GM12878 (cell line): ENCODE data around the gene INO80B. TPM values are rescaled to one million over a fixed set of nuclear protein-coding genes. Genes with fewer than 3 reads are reported as not detected.
A peak's percentile ranks its signal among the peaks of the same experiment; 100 is the strongest.

Source experiments
- ATAC-seq: fragments of 200-7000 bp; cut with Tn5 transposase; 3 replicates; pipeline ENCODE4 v1.9.1; 2020; ENCODE audit warnings: mild to moderate bottlenecking, moderate library complexity
- BruUV-seq: library from RNA; stranded (reverse); fragments of 400-500 nt; replicated peaks from 2 replicates; lab custom pipeline; 2021; lab: Mats Ljungman, UMichigan
- CTCF ChIA-PET: fragments of 300-600 bp; sonication (Branson Sonifier 250); formaldehyde crosslinking; extraction: SDS; loops from one replicate; lab custom pipeline; 2021; ENCODE audit warnings: inconsistent platforms; lab: Yijun Ruan, JAX
- POLR2A ChIA-PET: fragments of 350-600 bp; formaldehyde crosslinking; extraction: SDS; loops from one replicate; lab custom pipeline; 2021; ENCODE audit warnings: inconsistent platforms; lab: Charles Lee
- RAD21 ChIA-PET: fragments of 300-600 bp; sonication (Branson Sonifier 250); formaldehyde crosslinking; loops from one replicate; lab custom pipeline; 2023; ENCODE audit warnings: antibody characterized with exemption; ENCODE audit not compliant: unreplicated experiment; lab: Charles Lee
- SMC1A ChIA-PET: fragments of 300-600 bp; sonication (Branson Sonifier 250); formaldehyde crosslinking; loops from one replicate; lab custom pipeline; 2023; ENCODE audit not compliant: unreplicated experiment, uncharacterized antibody; lab: Charles Lee
- DNase-seq: peaks from one replicate; pipeline ENCODE4 v3.0.0-alpha.2; 2011; ENCODE audit warnings: low read depth, low spot score
- FAIRE-seq: peaks from 3 replicates; lab custom pipeline; 2011; peaks lifted over from hg19 to GRCh38; lab: Jason Lieb, UNC
- H2AFZ ChIP-seq: 2 replicates; pipeline ENCODE4 v1.6.0; 2011; ENCODE audit warnings: low read depth, low read length, control low read depth; ENCODE audit not compliant: control insufficient read depth
- H3K27ac ChIP-seq: 2 replicates; pipeline ENCODE4 v1.5.1; 2011; ENCODE audit warnings: control low read depth; ENCODE audit not compliant: control insufficient read depth, insufficient read depth
- H3K27me3 ChIP-seq, 2 experiments: replicated peaks in 1 of 2; 2 replicates each; pipeline versions ENCODE4 v1.6.0 to v1.6.1; 2011; ENCODE audit warnings: low read length in 1 of 2; ENCODE audit not compliant: control insufficient read depth in 2 of 2, insufficient read depth in 2 of 2
- H3K36me3 ChIP-seq, 2 experiments: 2 replicates each; pipeline ENCODE4 v1.5.1; 2011; ENCODE audit warnings: low read length in 1 of 2; ENCODE audit not compliant: control insufficient read depth in 2 of 2, insufficient read depth in 2 of 2
- H3K4me1 ChIP-seq: 2 replicates; pipeline ENCODE4 v1.6.1; 2011; ENCODE audit warnings: mild to moderate bottlenecking, low read length, moderate library complexity, mixed read lengths; ENCODE audit not compliant: control insufficient read depth, insufficient read depth
- H3K4me2 ChIP-seq: 2 replicates; pipeline ENCODE4 v1.6.0; 2011; ENCODE audit warnings: control low read depth; ENCODE audit not compliant: control insufficient read depth, insufficient read depth
- H3K4me3 ChIP-seq: fragments of 200-600 bp; sonication (generic); 2 replicates; pipeline ENCODE4 v1.5.1; 2016
- H3K79me2 ChIP-seq: 2 replicates; pipeline ENCODE4 v1.6.0; 2011; ENCODE audit warnings: low read length; ENCODE audit not compliant: control insufficient read depth, insufficient read depth
- H3K9ac ChIP-seq: 2 replicates; pipeline ENCODE4 v1.8.0; 2011; ENCODE audit warnings: low read length, control low read depth, mixed read lengths; ENCODE audit not compliant: control insufficient read depth, insufficient read depth
- H3K9me3 ChIP-seq: replicated peaks from 3 replicates; pipeline ENCODE4 v1.5.1; 2011; ENCODE audit warnings: mild to moderate bottlenecking, low read length; ENCODE audit not compliant: control insufficient read depth, insufficient read depth
- H4K20me1 ChIP-seq: 2 replicates; pipeline ENCODE4 v1.6.0; 2011; ENCODE audit not compliant: control insufficient read depth, insufficient read depth
- ZNF384 ChIP-seq: IDR thresholded peaks from 2 replicates; pipeline ENCODE4 v1.6.1; 2012; ENCODE audit warnings: low read depth, mild to moderate bottlenecking, low read length, improper control_type of control experiment, borderline replicate concordance
- WGBS: methylation state at CpG from one replicate; pipeline ENCODE4 v1.1.6; 2016; ENCODE audit warnings: low lambda C conversion rate; ENCODE audit not compliant: insufficient replicate concordance, insufficient coverage; ENCODE audit errors: missing lambda C conversion rate; 5-methylcytosine and 5-hydroxymethylcytosine counted together
- in situ Hi-C: fragments of 300-500 bp; cut with MboI; formaldehyde crosslinking; loops from 9 replicates; pipeline ENCODE4 v1.14.3; 2018; ENCODE audit warnings: mixed read lengths
- intact Hi-C: fragments of 100-400 bp; cut with micrococcal nuclease; formaldehyde crosslinking; loops from one replicate; pipeline ENCODE4 v1.14.2; 2022; ENCODE audit not compliant: unreplicated experiment
- polyA plus RNA-seq, 11 experiments: library from polyadenylated mRNA; depleted of rRNA in 4 of 11; unstranded in 6 of 11; stranded (reverse) in 5 of 11; fragments of >200 nt; fragmentation: Nextera tagmentation in 4 of 11; fragmentation: Illumina TruSeq in 1 of 11; extraction: Ambion mirVana in 4 of 11; extraction: Trizol in 1 of 11; gene quantifications; 1 replicate in 1 of 11; 2 replicates in 10 of 11; pipeline versions ENCODE4 v1.2.1 to v1.2.3, GENCODE V29; 2011 to 2016; ENCODE audit warnings: inconsistent platforms in 2 of 11, missing spikeins in 2 of 11, low read depth in 1 of 11
- total RNA-seq, 4 experiments: library from RNA; depleted of rRNA in 3 of 4; stranded (reverse); fragments of >200 nt in 3 of 4; fragmentation: Illumina TruSeq in 1 of 4; extraction: Trizol in 1 of 4; gene quantifications; 2 replicates each; pipeline versions ENCODE4 v1.2.1 to v1.2.3, GENCODE V29; 2013 to 2021
- TF ChIP-seq, protein P1 (sequence below): IDR thresholded peaks from 2 replicates; pipeline ENCODE4 v1.6.1; 2011; ENCODE audit warnings: low read depth, mild to moderate bottlenecking, low read length, moderate library complexity, borderline replicate concordance; ENCODE audit errors: extremely low read depth

INO80B gene
- total and polyA plus RNA-seq, 10 of the 15 experiments (the other 5 are each of a cell fraction or from before 2014, with no cell fraction given), result 1.3 to 26.7 (median 11.1) TPM

DNA sequence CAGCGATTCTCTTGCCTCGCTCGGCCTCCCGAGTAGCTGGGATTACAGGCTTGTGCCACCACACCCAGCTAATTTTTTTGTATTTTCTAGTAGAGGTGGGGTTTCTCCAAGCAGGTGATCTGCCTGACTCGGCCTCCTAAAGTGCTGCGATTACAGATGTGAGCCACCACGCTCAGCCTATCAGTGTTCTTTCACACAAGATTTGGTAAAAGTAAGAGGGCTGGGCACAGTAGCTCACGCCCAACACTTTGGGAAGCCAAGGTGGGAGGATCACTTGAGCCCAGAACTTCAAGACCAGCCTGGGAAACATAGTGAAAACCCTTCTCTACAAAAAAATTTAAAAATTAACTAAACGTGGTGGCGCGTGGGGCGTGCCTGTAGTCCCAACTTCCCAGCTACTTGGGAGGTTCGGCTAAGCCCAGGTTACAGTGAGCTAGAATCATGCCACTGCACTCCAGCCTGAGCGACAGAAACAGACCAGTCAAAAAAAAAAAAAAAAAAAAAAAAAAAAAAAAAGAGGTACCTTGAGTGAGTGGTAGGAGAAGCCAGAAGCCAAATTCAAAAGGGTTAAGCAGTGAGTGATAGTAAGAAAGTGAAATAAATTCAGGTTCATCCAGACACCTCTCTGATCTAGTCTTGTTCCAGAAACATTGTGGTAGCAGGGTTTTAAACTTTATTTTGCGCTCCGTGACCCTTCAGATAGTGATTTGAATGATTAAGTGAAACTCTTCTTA lies 16.6 kb downstream of the INO80B start:
- TF ChIP-seq ZNF384, result peak; percentile 58; the same call in 1 of the 2 replicates
- TF ChIP-seq, protein P1, sequence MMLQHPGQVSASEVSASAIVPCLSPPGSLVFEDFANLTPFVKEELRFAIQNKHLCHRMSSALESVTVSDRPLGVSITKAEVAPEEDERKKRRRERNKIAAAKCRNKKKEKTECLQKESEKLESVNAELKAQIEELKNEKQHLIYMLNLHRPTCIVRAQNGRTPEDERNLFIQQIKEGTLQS, result no peak
- H3K4me1 ChIP-seq, result 0 out of 2 replicates have a peak, but pooled peaks cover 6% of the 10 kb centered on the region
- no peak overlapping the region for H2AFZ ChIP-seq
- peak overlapping the region; percentile 89 for H3K4me3 ChIP-seq
- FAIRE-seq (peak; percentile 49), ATAC-seq (no peak), DNase-seq (no peak)
- ChIA-PET SMC1A (no interaction called here), POLR2A (interaction anchor here (0.6 to 2.7 kb wide), 7 partner anchors 10 to 148 kb away, joined by 3 to 14 read pairs (median 4); partner anchors contain the start of genes INO80B and WBP1), RAD21 (interaction anchor here (0.9 to 2.1 kb wide), 2 partner anchors 10 to 14 kb away, joined by 3 to 20 read pairs; partner anchors contain the start of genes CCDC142, TTC31 and WBP1), CTCF (interaction anchor here (1.0 to 2.7 kb wide), 3 partner anchors 10 to 117 kb away, joined by 3 to 20 read pairs (median 9); partner anchors contain the start of genes CCDC142 and TTC31)
- peak overlapping the region; percentile 85 for H3K9ac ChIP-seq
- H3K27ac ChIP-seq, result peak overlapping the region; percentile 93
- no peaks in the 10 kb centered on the region for H4K20me1 ChIP-seq
- intact Hi-C loops (no loop called here), in situ Hi-C loops (no loop called here)
- no peaks in the 10 kb centered on the region for H3K9me3 ChIP-seq
- WGBS, result 66% methylated on average over 16 of the region's 16 CpGs
- BruUV-seq, result no TSS peak
- peak overlapping the region; percentile 99 for H3K4me2 ChIP-seq
- peaks cover 0 to 3% of the 10 kb centered on the region in 2 experiments; a peak in 2 of 4 replicates for H3K36me3 ChIP-seq
- H3K27me3 ChIP-seq, result no peaks in the 10 kb centered on the region
- peaks cover 10% of the 10 kb centered on the region for H3K79me2 ChIP-seq
